Lower leg skin (tissue), 3 donors: Measurements from ENCODE around the gene HK1.

Source experiments
- CTCF ChIP-seq, 3 donors: fragments of 450-650 bp; IDR thresholded peaks; one replicate each; pipeline ENCODE4 v1.5.1; 2016; ENCODE audit warnings: antibody characterized with exemption in 3 of 3, mild to moderate bottlenecking in 3 of 3, moderate library complexity in 2 of 3
- POLR2A ChIP-seq, 2 donors: fragments of 450-650 bp; IDR thresholded peaks; one replicate each; pipeline ENCODE4 v1.6.1; 2016 to 2017; ENCODE audit warnings: antibody characterized with exemption in 2 of 2, mild to moderate bottlenecking in 1 of 2, moderate library complexity in 1 of 2

- TF ChIP-seq CTCF (IDR thresholded peaks at IDR 0.05) = no peak
- no peak for TF ChIP-seq POLR2A (IDR thresholded peaks at IDR 0.05)
Observed at GRCh38 chr10:69317175-69317604, 38.9 kb downstream of the HK1 start.
